Transverse colon (tissue), 4 donors: ENCODE data around the gene BCAS1.

ENCODE experiments used
- EP300 ChIP-seq: sonication (generic); formaldehyde crosslinking; IDR thresholded peaks from one replicate; pipeline ENCODE4 v1.6.1; 2017; ENCODE audit warnings: antibody characterized with exemption, low read depth
- POLR2A ChIP-seq: fragments of 450-650 bp; IDR thresholded peaks from one replicate; pipeline ENCODE4 v1.6.1; 2016; ENCODE audit warnings: antibody characterized with exemption, mild to moderate bottlenecking, moderate library complexity
- POLR2AphosphoS5 ChIP-seq, 3 donors: sonication (generic); formaldehyde crosslinking; IDR thresholded peaks; one replicate each; pipeline ENCODE4 v1.6.1; 2016; ENCODE audit warnings: antibody characterized with exemption in 3 of 3
- TF ChIP-seq, protein P1 (sequence below), 5 experiments: fragments of 200-600 bp in 3 of 5; fragments of 450-650 bp in 2 of 5; sonication (generic) in 3 of 5; IDR thresholded peaks; 1 replicate in 2 of 5; 2 replicates in 3 of 5; pipeline ENCODE4 v1.5.1; 2016 to 2017; ENCODE audit warnings: antibody characterized with exemption in 5 of 5, inconsistent platforms in 3 of 5, mild to moderate bottlenecking in 2 of 5, moderate library complexity in 1 of 5

DNA sequence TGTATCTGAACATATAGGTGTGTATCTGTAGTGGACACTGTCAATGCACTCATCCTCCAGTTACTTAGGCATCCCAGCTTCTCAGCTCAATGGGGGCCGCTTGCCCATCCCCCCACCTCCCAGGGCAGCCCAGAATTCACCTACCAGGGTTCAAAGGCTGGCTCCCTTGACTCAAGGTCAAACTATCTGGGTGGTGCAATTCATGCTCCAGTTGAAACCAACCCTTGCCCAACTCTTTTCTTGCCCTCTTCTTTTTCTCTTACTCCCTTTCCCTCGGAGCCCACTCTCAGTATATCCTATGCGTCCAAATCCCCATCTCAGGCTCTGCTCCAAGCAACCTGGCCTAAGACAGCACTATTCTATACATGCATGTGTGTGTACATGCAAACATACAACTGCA, 127.4 kb downstream of the BCAS1 start:
- TF ChIP-seq POLR2A = no peak
- TF ChIP-seq, protein P1, sequence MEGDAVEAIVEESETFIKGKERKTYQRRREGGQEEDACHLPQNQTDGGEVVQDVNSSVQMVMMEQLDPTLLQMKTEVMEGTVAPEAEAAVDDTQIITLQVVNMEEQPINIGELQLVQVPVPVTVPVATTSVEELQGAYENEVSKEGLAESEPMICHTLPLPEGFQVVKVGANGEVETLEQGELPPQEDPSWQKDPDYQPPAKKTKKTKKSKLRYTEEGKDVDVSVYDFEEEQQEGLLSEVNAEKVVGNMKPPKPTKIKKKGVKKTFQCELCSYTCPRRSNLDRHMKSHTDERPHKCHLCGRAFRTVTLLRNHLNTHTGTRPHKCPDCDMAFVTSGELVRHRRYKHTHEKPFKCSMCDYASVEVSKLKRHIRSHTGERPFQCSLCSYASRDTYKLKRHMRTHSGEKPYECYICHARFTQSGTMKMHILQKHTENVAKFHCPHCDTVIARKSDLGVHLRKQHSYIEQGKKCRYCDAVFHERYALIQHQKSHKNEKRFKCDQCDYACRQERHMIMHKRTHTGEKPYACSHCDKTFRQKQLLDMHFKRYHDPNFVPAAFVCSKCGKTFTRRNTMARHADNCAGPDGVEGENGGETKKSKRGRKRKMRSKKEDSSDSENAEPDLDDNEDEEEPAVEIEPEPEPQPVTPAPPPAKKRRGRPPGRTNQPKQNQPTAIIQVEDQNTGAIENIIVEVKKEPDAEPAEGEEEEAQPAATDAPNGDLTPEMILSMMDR (IDR thresholded peaks at IDR 0.05) = no peak
- no peak for TF ChIP-seq EP300
- TF ChIP-seq POLR2AphosphoS5 (IDR thresholded peaks at IDR 0.05) = no peak
